Nephron (organoid): Measurements from ENCODE around the gene BTN2A1.
A peak's percentile ranks its signal among the peaks of the same experiment; 100 is the strongest.

Source experiments
- H3K27ac Mint-ChIP-seq, 3 experiments: 2 replicates each; pipeline ENCODE4 v1.8.0; 2020; ENCODE audit warnings: mixed read lengths in 3 of 3, mild to moderate bottlenecking in 2 of 3, moderate library complexity in 1 of 3
- H3K27me3 Mint-ChIP-seq: 2 replicates; pipeline ENCODE4 v1.8.0; 2021; ENCODE audit warnings: low read depth, mild to moderate bottlenecking, moderate library complexity, mixed read lengths
- H3K36me3 Mint-ChIP-seq: 2 replicates; pipeline ENCODE4 v1.8.0; 2020; ENCODE audit warnings: low read depth, mixed read lengths
- H3K4me1 Mint-ChIP-seq: 2 replicates; pipeline ENCODE4 v1.8.0; 2020; ENCODE audit warnings: mixed read lengths
- H3K4me3 Mint-ChIP-seq, 3 experiments: 2 replicates each; pipeline ENCODE4 v1.8.0; 2020; ENCODE audit warnings: mild to moderate bottlenecking in 3 of 3, mixed read lengths in 3 of 3, moderate library complexity in 2 of 3
- H3K9me3 Mint-ChIP-seq: 2 replicates; pipeline ENCODE4 v1.8.0; 2020; ENCODE audit warnings: mixed read lengths
- CTCF ChIP-seq, 3 experiments: fragments of 200-600 bp; sonication (generic); IDR thresholded peaks; one replicate each; pipeline ENCODE4 v1.5.0; 2021; ENCODE audit warnings: antibody characterized with exemption in 3 of 3; ENCODE audit not compliant: unreplicated experiment in 3 of 3

The BTN2A1 gene

GRCh38 chr6:26438000-26438399, 19.8 kb upstream of the BTN2A1 start:
- TF ChIP-seq CTCF (IDR thresholded peaks at IDR 0.05; ENCODE audit: unreplicated experiment in 3 of 3) = no peak
- Mint-ChIP-seq H3K27me3 (no peaks in the 10 kb centered on the region), H3K4me1 (peaks cover 9% of the 10 kb centered on the region), H3K9me3 (peaks cover 13% of the 10 kb centered on the region), H3K4me3 (no peak overlapping the region), H3K36me3 (peaks cover 34% of the 10 kb centered on the region), H3K27ac (no peak overlapping the region)

GRCh38 chr6:26439151-26440125, 18.3 kb upstream of the BTN2A1 start:
- Mint-ChIP-seq H3K27me3 (no peaks in the 10 kb centered on the region), H3K36me3 (peaks cover 19% of the 10 kb centered on the region), H3K4me3 (peak overlapping the region in 2 of 3 experiments; percentile 88 to 89), H3K27ac (peak overlapping the region; percentile 76 to 96 (median 95)), H3K4me1 (peaks cover 9% of the 10 kb centered on the region), H3K9me3 (peaks cover 5% of the 10 kb centered on the region)
- no peak for TF ChIP-seq CTCF (IDR thresholded peaks at IDR 0.05; ENCODE audit: unreplicated experiment in 3 of 3)

- H3K4me3 Mint-ChIP-seq = peak overlapping the region; percentile 67 to 89 (median 88)
- peak overlapping the region in 2 of 3 experiments; percentile 95 to 96 for H3K27ac Mint-ChIP-seq
- TF ChIP-seq CTCF (IDR thresholded peaks at IDR 0.05; ENCODE audit: unreplicated experiment in 3 of 3) = no peak
- peaks cover 9% of the 10 kb centered on the region for H3K4me1 Mint-ChIP-seq
- peaks cover 8% of the 10 kb centered on the region for H3K36me3 Mint-ChIP-seq
- H3K27me3 Mint-ChIP-seq = no peaks in the 10 kb centered on the region
- no peaks in the 10 kb centered on the region for H3K9me3 Mint-ChIP-seq
Measured at GRCh38 chr6:26440977-26441358, 16.8 kb upstream of the BTN2A1 start.

- Mint-ChIP-seq H3K9me3 (no peaks in the 10 kb centered on the region), H3K36me3 (no peaks in the 10 kb centered on the region), H3K4me3 (peak overlapping the region in 2 of 3 experiments; percentile 49 to 52), H3K27ac (no peak overlapping the region), H3K4me1 (peaks cover 9% of the 10 kb centered on the region), H3K27me3 (no peaks in the 10 kb centered on the region)
- no peak for TF ChIP-seq CTCF (IDR thresholded peaks at IDR 0.05; ENCODE audit: unreplicated experiment in 3 of 3)
Measured at GRCh38 chr6:26441977-26442376, 15.8 kb upstream of the BTN2A1 start.

GRCh38 chr6:26445934-26446667, 11.7 kb upstream of the BTN2A1 start:
- Mint-ChIP-seq H3K36me3 (no peaks in the 10 kb centered on the region), H3K4me3 (no peak overlapping the region), H3K4me1 (no peaks in the 10 kb centered on the region), H3K27me3 (no peaks in the 10 kb centered on the region), H3K27ac (no peak overlapping the region), H3K9me3 (no peaks in the 10 kb centered on the region)
- TF ChIP-seq CTCF (IDR thresholded peaks at IDR 0.05; ENCODE audit: unreplicated experiment in 3 of 3) = no peak
